Stimulated activated CD4-positive, alpha-beta T cell treated with anti-CD3 and anti-CD28 coated beads, TNF-alpha, amount 100 ng/mL, for 48 hours (primary cell): ENCODE data around the gene ANGEL2.
"Not testable (repeated sequence)": the region's sequence is repeated elsewhere in the genome, so short reads cannot be mapped to it uniquely, and the experiment has no call there.

Source experiments
- DNase-seq, 3 donors: peaks; one replicate each; pipeline ENCODE4 v3.0.0-alpha.2; 2020; ENCODE audit warnings: low read depth in 3 of 3

ANGEL2 gene

DNA sequence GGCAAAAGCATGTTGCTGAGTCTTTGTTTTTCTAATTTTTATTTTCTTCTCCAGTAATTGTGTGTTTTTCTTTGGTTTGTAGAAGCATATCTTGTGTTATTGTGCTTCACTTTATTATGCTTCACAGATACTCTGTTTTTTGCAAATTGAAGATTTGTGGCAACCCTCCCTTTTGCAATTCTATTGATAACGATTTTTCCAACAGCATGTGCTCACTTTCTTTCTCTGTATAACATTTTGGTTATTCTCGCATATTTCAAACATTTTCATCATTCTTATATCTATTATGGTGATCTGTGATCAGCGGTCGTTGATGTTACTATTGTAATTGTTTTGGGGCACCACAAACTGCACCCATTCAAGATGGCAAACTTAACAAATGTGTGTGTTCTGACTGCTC, 3.8 kb upstream of the ANGEL2 start:
- no peak for DNase-seq

DNA sequence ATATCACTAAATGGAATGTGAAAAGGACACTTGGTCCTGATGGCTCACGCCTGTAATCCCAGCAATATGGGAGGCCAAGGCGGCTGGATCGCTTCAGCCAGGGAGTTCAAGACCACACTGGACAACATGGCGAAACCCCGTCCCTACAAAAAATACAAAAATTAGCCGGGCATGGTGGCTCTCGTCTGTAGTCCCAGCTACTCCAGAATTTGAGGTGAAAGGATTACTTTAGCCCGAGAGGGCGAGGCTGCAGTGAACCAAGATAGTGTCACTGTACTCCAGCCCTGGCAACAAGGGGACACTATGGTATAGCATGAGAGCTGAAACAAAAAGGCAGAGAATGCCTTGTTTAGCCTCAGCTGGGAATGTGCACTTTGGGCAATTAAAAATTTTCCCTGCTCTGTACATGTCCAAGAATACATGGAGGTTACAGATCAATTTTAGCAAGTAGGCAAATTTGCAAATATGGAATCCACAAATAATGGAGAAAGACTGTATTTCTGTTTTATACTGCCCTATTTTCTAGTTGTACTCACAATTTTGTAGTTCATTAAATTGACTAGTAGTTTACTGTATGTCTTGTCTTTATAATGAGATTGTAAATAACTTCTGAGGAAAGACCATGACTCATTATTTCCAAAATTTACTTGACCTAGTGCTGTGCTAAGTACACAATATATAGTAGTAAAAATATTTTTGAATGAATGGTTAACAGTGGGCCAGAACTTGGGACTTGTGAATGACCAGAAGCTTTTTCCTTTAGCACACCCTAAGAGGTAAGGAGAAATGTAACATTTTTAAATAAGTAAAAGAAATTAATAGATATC, 2.0 kb upstream of the ANGEL2 start:
- DNase-seq: no peak

DNA sequence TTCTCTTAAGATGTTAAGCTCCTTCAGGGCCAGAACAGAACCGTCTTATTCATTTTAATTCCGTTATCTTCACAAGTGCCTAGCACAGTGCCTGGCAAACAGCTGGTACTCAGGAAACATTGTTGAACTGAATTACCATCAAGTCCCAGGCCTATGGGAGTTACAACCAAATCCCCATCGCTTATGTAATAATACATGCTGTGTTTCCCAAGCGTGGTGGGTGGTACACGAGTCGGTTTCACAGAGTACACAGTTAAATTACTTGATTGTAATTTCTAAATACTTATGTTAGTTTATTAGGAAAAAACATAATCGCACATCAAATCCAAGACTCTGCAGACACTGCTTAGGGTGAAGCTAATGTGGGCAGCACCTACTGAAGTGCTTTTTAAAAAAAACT, 1.0 kb downstream of the ANGEL2 start:
- no peak for DNase-seq

DNA sequence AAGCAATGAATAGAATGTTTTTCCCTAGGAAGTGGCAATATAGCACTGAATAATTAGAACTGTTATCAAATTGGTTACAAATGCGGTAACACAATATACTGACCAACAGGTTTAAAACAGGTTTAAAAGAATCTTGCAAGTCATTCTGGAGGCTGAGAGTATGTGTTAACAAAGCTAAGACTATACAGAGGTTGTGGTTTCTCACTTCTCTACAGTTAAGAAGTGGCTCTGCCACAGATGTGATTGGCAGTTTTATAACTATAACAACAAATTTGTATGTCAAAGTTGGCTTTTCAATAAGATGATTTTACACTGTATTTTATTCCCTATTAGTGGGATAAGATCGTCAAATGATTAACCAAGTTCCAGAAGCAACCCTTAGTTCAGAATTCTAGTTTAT, 7.1 kb downstream of the ANGEL2 start:
- no peak for DNase-seq

DNA sequence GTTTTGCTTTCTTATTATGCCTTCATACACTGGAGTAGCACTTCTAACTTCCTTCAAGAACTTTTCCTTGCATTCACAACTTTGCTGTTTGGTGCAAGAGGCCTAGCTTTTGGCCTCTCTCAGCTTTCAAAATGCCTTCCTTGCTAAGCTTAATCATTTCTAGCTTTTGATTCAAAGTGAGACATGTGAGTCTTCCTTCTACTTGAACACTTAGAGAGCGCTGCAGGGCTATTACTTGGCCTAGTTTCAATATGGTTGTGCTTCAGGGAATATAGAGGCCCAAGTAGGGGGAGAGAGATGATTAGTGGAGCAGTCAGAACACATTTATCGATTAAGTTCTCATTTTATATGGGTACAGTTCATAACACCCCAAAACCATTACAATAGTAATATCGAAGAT, 12.4 kb downstream of the ANGEL2 start:
- DNase-seq: no peak

DNA sequence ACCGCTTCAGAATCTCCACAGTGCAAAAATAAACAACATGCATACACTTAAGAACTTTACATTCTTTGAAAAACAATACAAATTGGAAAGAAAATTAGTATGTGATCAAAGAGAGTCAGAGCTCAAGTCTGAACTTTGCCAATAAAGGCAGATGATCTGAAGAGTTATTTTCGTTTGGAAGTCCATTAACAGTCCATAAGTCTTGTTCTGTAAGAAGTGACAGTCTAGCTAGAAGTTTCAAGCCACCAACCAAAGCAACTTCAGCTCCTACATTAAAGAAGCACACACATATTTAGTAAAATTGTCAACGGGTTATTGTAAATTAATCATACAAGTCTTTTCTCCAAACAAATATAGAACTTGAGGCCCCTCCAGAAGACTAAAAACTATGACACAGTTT, 20.7 kb downstream of the ANGEL2 start:
- no peak for DNase-seq

DNA sequence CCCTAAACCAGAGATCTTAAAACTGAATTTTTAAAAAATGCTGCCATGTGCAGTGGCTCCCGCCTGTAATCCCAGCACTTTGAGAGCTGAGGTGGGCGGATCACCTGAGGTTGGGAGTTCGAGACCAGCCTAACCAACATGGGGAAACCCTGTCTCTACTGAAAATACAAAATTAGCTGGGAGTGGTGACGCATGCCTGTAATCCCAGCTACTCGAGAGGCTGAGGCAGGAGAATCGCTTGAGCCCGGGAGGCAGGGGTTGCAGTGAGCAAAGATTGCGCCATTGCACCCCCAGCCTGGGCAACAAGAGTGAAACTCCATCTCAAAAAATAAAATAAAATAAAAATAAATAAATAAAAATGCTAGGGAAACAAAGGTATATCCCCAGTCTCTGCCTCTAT, 21.7 kb downstream of the ANGEL2 start:
- DNase-seq: not testable (repeated sequence)

DNA sequence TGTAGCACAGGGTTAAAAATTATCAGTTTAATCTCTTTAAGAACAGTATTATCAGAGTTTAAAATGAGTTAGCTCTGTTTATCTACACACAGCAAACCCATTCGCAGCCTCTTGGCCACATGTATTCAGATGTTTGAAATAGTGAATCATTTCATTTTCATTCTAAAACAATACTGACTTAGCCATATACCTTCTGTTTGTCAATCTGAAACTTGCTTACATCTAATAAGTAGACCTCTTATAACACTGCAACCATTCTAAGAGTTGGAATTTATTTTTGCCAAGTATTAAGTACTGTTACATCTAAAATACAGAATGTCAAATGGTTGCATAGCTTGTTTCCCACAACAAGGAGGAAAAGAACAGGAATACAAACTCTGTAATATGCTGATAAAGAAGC, 25.4 kb downstream of the ANGEL2 start:
- DNase-seq: no peak

DNA sequence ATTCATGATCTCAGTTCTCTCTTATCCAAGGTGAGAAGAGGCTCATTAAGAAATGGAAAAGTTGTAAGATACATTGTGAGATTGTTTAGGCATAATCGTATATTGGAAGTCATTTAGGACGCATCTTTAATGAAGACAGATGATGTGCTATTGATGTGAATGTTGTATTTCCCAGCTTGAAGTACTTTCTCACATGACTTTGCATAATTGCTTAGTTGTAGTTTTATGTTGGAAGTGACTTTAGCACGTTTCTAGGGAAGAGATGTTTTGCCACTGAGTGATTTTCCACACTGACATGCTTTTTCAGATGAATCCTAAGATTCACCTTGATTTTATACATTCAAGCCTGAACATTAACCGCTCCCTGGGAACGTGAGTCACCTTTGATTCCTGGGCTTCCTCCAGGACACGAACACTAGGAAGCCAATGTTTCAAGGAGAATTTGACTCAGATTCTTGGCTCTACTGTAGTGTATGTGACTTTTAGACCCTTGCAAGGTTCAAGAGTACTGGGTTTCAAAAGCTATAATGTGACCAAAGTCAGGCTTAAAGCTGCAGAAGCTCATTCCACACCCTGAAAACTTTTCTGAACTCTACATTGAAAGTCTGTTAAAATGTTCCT, 27.9 kb downstream of the ANGEL2 start:
- DNase-seq: no peak

DNA sequence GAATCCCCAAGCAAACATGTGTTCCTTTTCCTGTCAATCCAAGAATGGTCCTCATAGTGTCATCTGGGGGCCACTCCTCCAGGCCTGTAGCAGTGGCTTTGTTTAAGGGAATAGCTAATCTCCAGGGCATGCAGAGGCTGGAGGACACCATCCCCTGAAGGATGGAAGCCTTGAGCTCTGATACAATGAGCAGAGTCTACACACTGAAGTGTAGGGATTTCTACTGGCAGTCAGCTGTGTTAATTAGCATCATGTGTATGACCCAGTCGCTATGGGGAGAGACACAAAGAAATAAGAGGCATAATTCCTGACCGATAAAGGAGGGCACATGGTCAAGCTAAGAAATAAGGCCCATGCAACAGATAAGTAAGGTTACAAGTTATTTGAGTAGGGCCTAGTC, 29.1 kb downstream of the ANGEL2 start:
- no peak for DNase-seq

DNA sequence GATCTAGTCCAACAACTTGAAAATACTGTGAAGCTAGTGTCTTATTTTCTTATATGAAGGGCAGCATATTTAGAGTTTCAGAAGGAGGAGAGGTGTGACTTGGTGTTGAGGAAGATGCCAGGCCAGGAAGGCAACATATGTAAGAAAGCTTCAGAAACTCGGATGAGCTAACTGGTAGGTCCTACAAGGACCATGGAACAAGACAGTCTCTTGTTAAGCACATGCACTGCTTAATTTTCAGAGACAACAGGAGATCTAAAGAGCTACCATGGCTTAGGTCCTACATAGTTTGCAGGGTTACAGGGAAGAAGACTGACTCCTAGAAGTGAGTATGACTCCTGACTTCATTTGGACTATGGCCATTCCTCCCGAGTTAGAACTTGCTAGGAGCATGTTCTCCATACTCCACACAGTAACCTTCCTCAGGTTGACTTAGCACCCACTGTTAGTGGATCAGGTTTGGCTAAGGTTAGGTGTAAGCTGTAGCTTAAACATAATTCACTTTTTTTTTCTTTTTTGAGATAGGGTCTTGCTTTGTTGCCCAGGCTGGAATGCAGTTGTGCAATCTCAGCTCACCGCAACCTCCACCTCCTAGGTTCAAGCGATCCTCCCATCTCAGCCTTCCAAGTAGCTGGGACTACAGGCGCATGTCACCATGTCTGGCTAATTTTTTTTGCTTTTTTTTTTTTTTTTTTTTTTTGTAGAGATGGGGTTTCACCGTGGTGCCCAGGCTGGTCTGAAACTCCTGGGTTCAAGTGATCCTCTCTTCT, 31.0 kb downstream of the ANGEL2 start:
- DNase-seq: no peak

DNA sequence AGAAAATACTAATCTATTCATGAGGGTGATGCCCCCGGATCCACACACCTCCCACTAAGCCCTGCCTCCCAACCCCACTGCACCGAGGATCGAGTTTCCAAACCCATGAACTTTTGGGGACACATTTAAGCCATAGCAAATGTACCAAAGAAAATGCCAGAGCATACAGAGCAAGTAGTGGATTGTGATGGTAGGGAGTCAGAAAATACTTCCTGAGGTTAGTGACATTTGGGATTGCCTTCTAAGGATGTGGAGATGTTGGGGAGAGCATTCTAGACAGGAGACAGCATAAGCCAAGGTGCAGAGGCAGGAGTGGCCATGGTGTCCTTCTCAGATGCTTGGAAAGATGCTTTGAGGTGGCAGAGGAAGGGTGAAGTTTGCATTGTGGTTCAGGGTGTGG, 32.2 kb downstream of the ANGEL2 start:
- DNase-seq: no peak

DNA sequence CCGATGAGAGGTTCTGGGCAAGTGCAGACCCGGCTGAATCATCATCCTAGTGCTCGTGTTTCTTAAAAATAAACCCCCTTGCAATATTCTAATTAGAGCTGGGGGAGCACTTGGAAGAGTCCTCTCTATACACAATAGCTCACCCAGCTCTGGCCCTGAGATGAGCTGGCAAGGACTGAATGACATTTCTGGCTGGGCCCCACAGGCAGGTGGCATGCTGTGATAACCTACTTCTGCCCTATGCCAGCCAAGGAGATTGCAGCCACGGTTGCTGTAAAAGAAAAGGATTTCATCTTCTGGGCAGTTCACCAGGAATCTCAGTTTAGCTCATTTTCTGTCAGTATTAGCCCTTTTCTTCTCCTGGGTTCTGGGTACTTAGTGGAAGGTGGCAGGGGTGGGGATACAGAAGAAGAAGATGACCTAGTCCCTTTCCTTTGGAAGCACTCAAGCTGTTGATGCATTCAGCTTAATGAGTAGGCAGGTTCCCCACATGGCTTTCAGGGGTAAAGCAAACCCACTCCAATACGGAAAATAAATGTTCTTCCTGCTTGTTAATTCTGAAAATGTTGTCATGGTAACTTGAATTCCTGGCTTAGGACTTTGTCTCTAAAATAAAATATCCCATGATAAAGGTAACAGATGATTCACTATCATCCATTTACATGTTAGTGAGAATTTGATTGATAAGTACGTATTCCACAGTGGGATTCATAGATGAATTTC, 33.1 kb downstream of the ANGEL2 start:
- DNase-seq: no peak

DNA sequence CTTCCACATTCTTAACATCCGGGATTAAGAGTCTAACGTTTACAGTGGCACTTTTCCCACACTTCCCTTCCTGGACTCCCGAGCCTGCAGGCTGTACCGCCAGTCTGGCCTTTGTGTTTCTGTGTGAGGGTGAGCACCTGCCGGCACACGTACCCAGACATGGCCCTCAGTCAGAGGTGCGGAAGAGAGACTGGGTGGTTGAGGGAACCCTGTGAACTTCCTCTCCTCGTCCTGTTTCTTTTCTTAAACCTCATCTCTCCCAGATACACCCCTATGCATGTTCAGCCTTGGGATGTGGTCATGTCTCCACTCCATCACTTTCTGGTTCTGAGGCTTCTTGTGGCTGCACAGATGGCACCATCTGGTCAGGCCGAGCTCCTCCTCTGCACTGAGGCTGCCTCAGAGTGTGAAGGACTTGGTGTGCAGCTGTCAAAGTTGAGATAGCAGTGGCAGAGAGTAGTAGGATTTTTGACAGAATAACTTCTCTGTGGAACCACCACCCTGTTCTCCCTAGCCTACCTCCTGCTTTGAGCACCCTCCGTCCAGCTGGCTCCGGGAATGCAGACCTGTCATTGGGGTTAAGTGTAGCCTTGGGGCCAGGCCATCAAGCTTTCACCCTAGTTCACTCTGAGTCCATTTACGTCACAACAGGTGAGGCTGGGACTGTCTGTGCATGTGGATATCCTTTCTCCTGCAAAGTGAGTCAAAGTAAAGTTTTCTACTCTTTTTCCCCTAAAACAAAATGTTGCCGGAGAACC, 33.9 kb downstream of the ANGEL2 start:
- no peak for DNase-seq

DNA sequence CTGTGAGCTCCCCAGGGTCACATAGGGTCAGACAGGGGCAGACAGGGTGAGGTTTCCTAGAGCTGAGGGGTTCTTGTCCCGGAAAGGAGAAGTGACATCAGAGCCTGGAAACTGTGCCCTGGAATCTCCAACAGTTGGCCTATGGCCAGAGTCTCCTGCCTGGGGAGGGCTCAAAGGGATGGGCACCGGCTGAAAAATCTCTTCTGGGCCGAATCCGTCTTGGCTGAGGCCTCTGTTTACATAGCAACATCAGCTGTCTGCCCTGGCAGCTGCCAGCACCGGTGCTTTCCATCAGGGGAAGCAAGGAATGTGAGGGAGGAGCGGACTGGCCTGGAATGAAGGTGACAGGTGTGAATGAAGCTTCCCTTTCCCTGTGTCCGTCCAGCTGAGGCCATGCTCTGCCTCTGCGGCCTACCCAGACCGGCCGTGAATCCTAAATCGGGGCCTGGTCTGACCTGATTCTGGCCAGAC, 34.6 kb downstream of the ANGEL2 start:
- DNase-seq: no peak

DNA sequence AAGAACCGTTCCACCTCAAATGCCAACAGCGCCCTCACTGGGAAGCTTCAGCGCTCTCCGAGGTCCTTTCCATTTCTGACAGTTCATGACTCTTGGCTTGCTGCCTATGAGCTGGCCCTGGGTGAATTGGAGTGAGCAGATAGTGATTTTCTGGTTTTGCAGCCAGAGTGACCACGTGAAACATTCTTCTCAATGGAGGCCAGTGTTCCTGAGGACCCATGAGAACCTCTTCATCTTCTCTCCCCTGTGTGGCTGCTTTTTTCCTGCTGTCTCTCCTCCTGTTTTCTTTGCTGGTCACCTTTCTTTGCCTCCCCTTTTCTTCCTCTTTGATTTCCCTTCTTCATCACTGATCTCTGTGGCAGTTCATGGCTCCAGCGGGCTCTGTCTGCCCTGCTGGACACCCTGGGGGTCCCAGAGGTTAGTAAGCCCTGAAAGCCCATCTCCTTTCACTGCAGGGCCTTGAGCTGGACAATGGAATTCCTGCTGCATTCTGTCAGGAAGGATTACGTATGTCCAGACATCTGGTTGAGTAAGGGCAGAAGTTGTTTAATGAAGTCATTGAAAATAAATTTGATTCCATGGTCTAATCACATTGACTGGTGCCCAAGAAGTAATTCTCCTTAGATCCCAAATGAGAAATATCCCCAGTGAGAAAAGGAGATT, 35.4 kb downstream of the ANGEL2 start:
- no peak for DNase-seq

DNA sequence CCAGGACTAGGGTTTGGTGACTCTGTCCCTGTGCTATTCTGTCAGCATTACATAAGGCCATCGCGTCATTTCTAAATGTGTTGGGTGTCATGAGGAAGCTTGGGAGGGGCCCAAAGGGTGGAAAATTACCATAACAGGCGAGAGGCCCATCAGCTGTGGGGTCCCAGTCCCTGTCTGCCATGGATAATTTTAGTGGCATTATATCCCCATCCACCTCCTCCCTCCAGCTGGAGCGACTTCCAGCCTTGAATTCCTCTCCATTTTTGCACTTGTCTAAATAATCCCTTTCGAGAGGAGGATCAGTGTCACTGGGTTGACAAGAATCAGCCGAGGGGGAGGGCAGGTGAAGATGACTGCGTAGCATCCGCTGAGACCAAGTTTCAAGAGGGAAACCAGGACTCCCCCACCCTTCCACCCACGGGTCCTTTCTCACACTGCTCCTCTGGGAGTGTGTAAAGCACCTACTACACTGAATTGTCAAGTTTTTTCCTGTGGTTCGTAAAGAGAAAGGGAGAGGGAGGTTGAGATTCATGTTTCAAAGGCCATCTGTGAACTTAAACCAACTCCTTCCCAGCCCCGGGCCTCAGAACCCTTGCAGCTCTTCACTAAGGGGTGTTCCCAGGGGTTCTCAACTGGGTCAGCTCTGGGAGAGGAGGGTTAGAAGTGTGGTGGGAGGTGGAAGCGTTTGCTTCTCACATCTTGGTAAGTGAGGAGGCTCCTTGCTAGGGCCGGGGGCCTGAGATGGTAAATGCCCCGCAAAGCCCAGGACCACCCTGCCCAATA, 36.1 kb downstream of the ANGEL2 start:
- DNase-seq: no peak

DNA sequence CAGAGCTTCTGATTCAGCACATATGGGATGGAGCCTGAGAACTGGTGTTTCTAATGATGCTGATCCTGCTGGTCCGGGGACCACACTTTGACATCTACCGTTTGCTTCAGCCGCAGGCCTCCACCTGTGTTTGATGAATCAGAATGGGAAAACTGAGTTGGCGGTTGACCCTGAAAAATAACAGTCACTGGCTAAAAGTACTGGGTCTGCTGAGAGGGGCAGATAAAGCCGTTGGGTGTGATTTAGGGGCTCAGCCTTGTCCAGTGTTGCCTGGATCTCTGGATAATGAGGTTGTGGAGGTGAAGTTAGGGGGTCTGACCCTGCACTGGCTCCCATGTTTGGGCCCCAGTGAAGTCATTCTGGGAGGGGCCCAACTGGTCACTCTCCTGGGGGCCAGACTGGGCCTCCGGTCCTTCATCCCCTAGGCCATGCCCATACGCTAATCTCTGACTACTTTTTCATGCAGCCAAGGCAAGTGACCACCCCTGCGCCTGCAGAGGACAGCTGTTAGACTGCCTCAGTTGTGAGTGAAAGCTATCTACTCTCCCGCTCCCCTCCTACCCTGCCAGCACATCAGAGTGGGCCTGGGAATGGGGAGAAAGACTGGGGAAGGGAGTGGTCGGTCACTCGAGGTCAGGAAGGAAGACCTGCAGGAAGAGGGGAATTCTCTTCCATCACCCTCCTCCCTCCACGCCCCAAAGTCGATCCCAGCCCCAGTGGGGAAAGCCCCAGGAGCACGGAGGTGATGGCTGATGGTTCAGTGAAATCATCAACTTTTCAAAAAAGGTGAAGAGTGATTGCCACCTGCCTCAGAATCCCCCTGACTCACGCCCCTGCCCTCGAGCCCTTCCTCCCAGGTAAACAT, 37.7 kb downstream of the ANGEL2 start:
- no peak for DNase-seq

DNA sequence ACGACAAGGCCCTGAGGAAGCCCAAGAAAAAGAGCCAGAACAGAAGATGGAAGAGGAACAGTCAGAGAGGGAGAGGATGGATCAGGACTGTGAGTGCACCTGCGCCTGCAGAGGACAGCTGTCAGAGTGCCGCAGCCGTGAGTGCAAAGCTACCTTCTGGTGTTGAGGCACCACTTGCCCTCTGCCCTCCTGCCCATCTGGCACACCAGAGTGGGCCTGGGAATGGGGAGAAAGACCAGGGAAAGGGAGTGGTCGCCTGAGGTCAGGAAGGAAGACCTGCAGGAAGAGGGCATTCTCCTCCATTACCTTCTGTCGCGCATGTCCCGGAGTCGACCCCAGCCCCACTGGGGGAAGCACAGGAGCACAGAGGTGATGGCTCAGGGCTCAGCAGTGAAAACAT, 39.1 kb downstream of the ANGEL2 start:
- no peak for DNase-seq
